HepG2 (cell line): Measurements from ENCODE around the gene PFN1. TPM values are rescaled to one million over a fixed set of nuclear protein-coding genes. Genes with fewer than 3 reads are reported as not detected.

Experiments used
- ATAC-seq: fragments of 200-7000 bp; cut with Tn5 transposase; 3 replicates; pipeline ENCODE4 v1.9.1; 2020; ENCODE audit warnings: mild to moderate bottlenecking, moderate library complexity
- BruUV-seq: library from RNA; stranded (reverse); fragments of 400-500 nt; replicated peaks from 2 replicates; lab custom pipeline; 2021; lab: Mats Ljungman, UMichigan
- CTCF ChIA-PET: fragments of 300-600 bp; formaldehyde crosslinking; extraction: SDS; loops from one replicate; lab custom pipeline; 2021; ENCODE audit warnings: low total read pairs, inconsistent platforms, low intra/inter-chr PET ratio; lab: Yijun Ruan, JAX
- POLR2A ChIA-PET: fragments of 350-600 bp; sonication (Branson Sonifier 250); formaldehyde crosslinking; loops from one replicate; lab custom pipeline; 2020; ENCODE audit warnings: antibody characterized with exemption, inconsistent platforms; lab: Yijun Ruan, JAX
- DNase-seq: peaks from one replicate; pipeline ENCODE4 v3.0.0-alpha.2; 2015; ENCODE audit warnings: low spot score
- FAIRE-seq: peaks from 3 replicates; lab custom pipeline; 2011; peaks lifted over from hg19 to GRCh38; lab: Jason Lieb, UNC
- H2AFZ ChIP-seq: one replicate; pipeline ENCODE4 v1.6.1; 2011; ENCODE audit warnings: low read length, inconsistent platforms
- H3K27ac ChIP-seq: fragments of 300-600 bp; 3 replicates; pipeline ENCODE4 v1.8.0; 2011; ENCODE audit warnings: mixed run types, mild to moderate bottlenecking, mixed read lengths, low read length, inconsistent platforms; ENCODE audit not compliant: insufficient read depth; ENCODE audit errors: extremely low read length
- H3K27me3 ChIP-seq, 2 experiments: fragments of 200-600 bp in 1 of 2; 2 replicates in 1 of 2; 3 replicates in 1 of 2; pipeline versions ENCODE4 v1.6.0 to v1.8.0; 2011; ENCODE audit warnings: low read length in 2 of 2, mild to moderate bottlenecking in 2 of 2, moderate library complexity in 2 of 2, inconsistent platforms in 1 of 2; ENCODE audit not compliant: insufficient read depth in 2 of 2, control insufficient read depth in 1 of 2
- H3K36me3 ChIP-seq, 2 experiments: fragments of 200-600 bp in 1 of 2; replicated peaks in 1 of 2; 2 replicates in 1 of 2; 3 replicates in 1 of 2; pipeline versions ENCODE4 v1.5.1 to v1.8.0; 2011; ENCODE audit warnings: low read length in 2 of 2, inconsistent platforms in 1 of 2; ENCODE audit not compliant: insufficient read depth in 2 of 2, control insufficient read depth in 1 of 2
- H3K4me1 ChIP-seq: 2 replicates; pipeline ENCODE4 v1.5.1; 2012; ENCODE audit warnings: low read length, inconsistent platforms; ENCODE audit not compliant: insufficient read depth
- H3K4me2 ChIP-seq: 2 replicates; pipeline ENCODE4 v1.6.0; 2011; ENCODE audit warnings: low read depth, low read length, inconsistent platforms
- H3K4me3 ChIP-seq, 3 experiments: fragments of 200-600 bp in 1 of 3; sonication (generic), shearing (Covaris generic) in 1 of 3; replicated peaks in 1 of 3; 2 replicates each; pipeline ENCODE4 v1.5.1; 2011 to 2016; ENCODE audit warnings: low read length in 3 of 3, inconsistent platforms in 2 of 3, low read depth in 2 of 3, mild to moderate bottlenecking in 2 of 3, control low read depth in 1 of 3, mixed read lengths in 1 of 3; ENCODE audit not compliant: insufficient read depth in 1 of 3
- H3K79me2 ChIP-seq: one replicate; pipeline ENCODE4 v1.6.1; 2011; ENCODE audit warnings: low read length, inconsistent platforms; ENCODE audit not compliant: insufficient read depth
- H3K9ac ChIP-seq: 2 replicates; pipeline ENCODE4 v1.6.0; 2011; ENCODE audit warnings: mild to moderate bottlenecking, low read depth, low read length, inconsistent platforms; ENCODE audit not compliant: insufficient read depth
- H3K9me3 ChIP-seq: 2 replicates; pipeline ENCODE4 v1.5.1; 2012; ENCODE audit warnings: mild to moderate bottlenecking, low read length
- H4K20me1 ChIP-seq: 2 replicates; pipeline ENCODE4 v1.6.0; 2011; ENCODE audit warnings: inconsistent platforms, mild to moderate bottlenecking, low read length, moderate library complexity; ENCODE audit not compliant: insufficient read depth
- CBX2 ChIP-seq, 2 experiments: fragments of 200-600 bp in 1 of 2; sonication (generic); formaldehyde crosslinking in 1 of 2; IDR thresholded peaks; 2 replicates each; pipeline versions ENCODE4 v1.7.0 to v1.8.1; 2018 to 2022; ENCODE audit warnings: low read depth in 2 of 2, low read length in 1 of 2, mild to moderate bottlenecking in 1 of 2, missing genetic modification reagents in 1 of 2
- EP300 ChIP-seq, 3 experiments: sonication (generic) in 1 of 3; formaldehyde crosslinking in 1 of 3; IDR thresholded peaks; 2 replicates each; pipeline versions ENCODE4 v1.5.1 to v1.6.1; 2011 to 2020; ENCODE audit warnings: low read depth in 2 of 3, low read length in 2 of 3, borderline replicate concordance in 1 of 3, improper control_type of control experiment in 1 of 3, mild to moderate bottlenecking in 1 of 3, missing genetic modification reagents in 1 of 3, moderate library complexity in 1 of 3
- HIC2 ChIP-seq: sonication (generic); formaldehyde crosslinking; IDR thresholded peaks from 2 replicates; pipeline ENCODE4 v1.9.0; 2022; ENCODE audit warnings: low read depth, missing genetic modification reagents
- HNRNPK ChIP-seq: fragments of 200-400 bp; formaldehyde crosslinking; IDR thresholded peaks from 2 replicates; pipeline ENCODE4 v1.6.1; 2018; ENCODE audit warnings: low read length, low read depth, moderate library complexity, mild to moderate bottlenecking; ENCODE audit not compliant: poor library complexity, severe bottlenecking
- HNRNPLL ChIP-seq: fragments of 200-400 bp; formaldehyde crosslinking; IDR thresholded peaks from 2 replicates; pipeline ENCODE4 v1.6.1; 2017; ENCODE audit warnings: mild to moderate bottlenecking, low read depth, low read length; ENCODE audit not compliant: poor library complexity, severe bottlenecking
- MXI1 ChIP-seq: IDR thresholded peaks from 3 replicates; pipeline ENCODE4 v1.6.1; 2012; ENCODE audit warnings: low read depth, low read length, inconsistent platforms, borderline replicate concordance
- TBL1XR1 ChIP-seq: fragments of 150-350 bp; IDR thresholded peaks from 2 replicates; pipeline ENCODE4 v1.6.1; 2014; ENCODE audit warnings: borderline replicate concordance, low read length; ENCODE audit not compliant: partially characterized antibody
- TEAD3 ChIP-seq: optimal IDR thresholded peaks from 2 replicates; pipeline ENCODE3; 2016; ENCODE audit warnings: borderline replicate concordance
- ZFY ChIP-seq: sonication (generic); formaldehyde crosslinking; IDR thresholded peaks from 2 replicates; pipeline ENCODE4 v1.4.0; 2020; ENCODE audit warnings: missing genetic modification reagents
- ZNF891 ChIP-seq: sonication (generic); formaldehyde crosslinking; IDR thresholded peaks from 2 replicates; pipeline ENCODE4 v1.5.0; 2020; ENCODE audit warnings: mild to moderate bottlenecking, missing genetic modification reagents
- ZSCAN31 ChIP-seq: sonication (generic); formaldehyde crosslinking; IDR thresholded peaks from 2 replicates; pipeline ENCODE4 v1.5.0; 2020; ENCODE audit warnings: low read depth, mild to moderate bottlenecking, missing genetic modification reagents
- WGBS: methylation state at CpG from one replicate; pipeline ENCODE4 v1.1.6; 2017; ENCODE audit warnings: low lambda C conversion rate; 5-methylcytosine and 5-hydroxymethylcytosine counted together
- in situ Hi-C: cut with HindIII; loops from 2 replicates; pipeline ENCODE4 v1.10.0; 2017; ENCODE audit warnings: low pct_unique_long_range_greater_than_20kb; ENCODE audit not compliant: extremely low pct_ligation_motif_present
- intact Hi-C: fragments of 100-400 bp; cut with micrococcal nuclease; formaldehyde crosslinking; loops from one replicate; pipeline ENCODE4 v1.10.0; 2022; ENCODE audit not compliant: unreplicated experiment
- polyA plus RNA-seq, 8 experiments: library from polyadenylated mRNA; depleted of rRNA in 3 of 8; stranded (reverse) in 7 of 8; unstranded in 1 of 8; fragments of >200 nt; fragmentation: Illumina TruSeq in 4 of 8; extraction: Trizol in 4 of 8; gene quantifications; 2 replicates each; pipeline versions ENCODE4 v1.2.1 to v1.2.3, GENCODE V29; 2011 to 2016; ENCODE audit warnings: low read depth in 4 of 8, missing spikeins in 1 of 8, mixed read lengths in 1 of 8; ENCODE audit not compliant: insufficient read depth in 1 of 8
- total RNA-seq, 5 experiments: library from RNA; depleted of rRNA; stranded (reverse); fragments of >200 nt; fragmentation: Illumina TruSeq; extraction: Trizol; gene quantifications; 2 replicates each; pipeline ENCODE4 v1.2.3, GENCODE V29; 2016; ENCODE audit warnings: low read depth in 1 of 5
- TF ChIP-seq, protein P1 (sequence below): sonication (generic); formaldehyde crosslinking; IDR thresholded peaks from 2 replicates; pipeline ENCODE4 v1.4.0; 2020; ENCODE audit warnings: missing genetic modification reagents
- TF ChIP-seq, protein P2 (sequence below), 2 experiments: sonication (generic) in 1 of 2; formaldehyde crosslinking in 1 of 2; IDR thresholded peaks; 2 replicates each; pipeline versions ENCODE4 v1.4.0 to v1.6.1; 2016 to 2020; ENCODE audit warnings: borderline replicate concordance in 1 of 2, low read depth in 1 of 2, mild to moderate bottlenecking in 1 of 2, missing genetic modification reagents in 1 of 2

The PFN1 gene
- total and polyA plus RNA-seq, 2 of the 13 experiments (the other 11 are each of a cell fraction or from before 2014, with no cell fraction given) = 494 to 613 TPM

GRCh38 chr17:4969047-4969550, 20.8 kb upstream of the PFN1 start:
- peaks cover 31% of the 10 kb centered on the region for H3K4me1 ChIP-seq
- peak overlapping the region; percentile 91 for H3K9ac ChIP-seq
- FAIRE-seq (no peak), DNase-seq (no peak), ATAC-seq (no peak)
- no peaks in the 10 kb centered on the region for H3K9me3 ChIP-seq
- no peaks in the 10 kb centered on the region for H4K20me1 ChIP-seq
- peak overlapping the region; percentile 92 for H3K27ac ChIP-seq
- peak overlapping the region; percentile 72 to 88 (median 77) for H3K4me3 ChIP-seq
- 0% methylated on average over 7 of the region's 15 CpGs for WGBS
- H3K27me3 ChIP-seq = no peaks in the 10 kb centered on the region; a peak in 1 of 5 replicates
- H3K79me2 ChIP-seq = peaks cover 27% of the 10 kb centered on the region
- ChIA-PET POLR2A (interaction anchor here (0.6 to 10.5 kb wide), 15 partner anchors 11 to 402 kb away, joined by 3 to 273 read pairs (median 19); partner anchors contain the start of genes CAMTA2, ENO3, INCA1 and KIF1C), CTCF (no interaction called here)
- H3K36me3 ChIP-seq = peaks cover 0 to 13% of the 10 kb centered on the region in 2 experiments; a peak in 3 of 5 replicates
- BruUV-seq = no TSS peak
- intact Hi-C loops = loop anchor here (5.0 to 10.0 kb wide), 2 partner anchors 62 to 254 kb away; partner anchors contain the start of gene ARRB2
- no peak overlapping the region for H2AFZ ChIP-seq
- in situ Hi-C loops = no loop called here
- peak overlapping the region; percentile 82 for H3K4me2 ChIP-seq
- TF ChIP-seq MXI1 = no peak
- peak in 1 of 2 experiments; percentile 14; a peak in 1 of 4 replicates for TF ChIP-seq EP300 (IDR thresholded peaks at IDR 0.05; ENCODE audit: low read depth in 2 of 2, low read length in 2 of 2)
- TF ChIP-seq EP300 (CRISPR knock-in tag; IDR thresholded peaks at IDR 0.05; ENCODE audit: borderline replicate concordance) = no peak
- no peak for TF ChIP-seq CBX2 (IDR thresholded peaks at IDR 0.05; ENCODE audit: low read depth, low read length)
- TF ChIP-seq CBX2 (CRISPR knock-in tag; IDR thresholded peaks at IDR 0.05; ENCODE audit: low read depth) = 0 out of 2 replicates have a peak, but pooled peaks have one; percentile 17
- TF ChIP-seq HIC2 (CRISPR knock-in tag) = 0 out of 2 replicates have a peak, but pooled peaks have one; percentile 18
- TF ChIP-seq, protein P1, sequence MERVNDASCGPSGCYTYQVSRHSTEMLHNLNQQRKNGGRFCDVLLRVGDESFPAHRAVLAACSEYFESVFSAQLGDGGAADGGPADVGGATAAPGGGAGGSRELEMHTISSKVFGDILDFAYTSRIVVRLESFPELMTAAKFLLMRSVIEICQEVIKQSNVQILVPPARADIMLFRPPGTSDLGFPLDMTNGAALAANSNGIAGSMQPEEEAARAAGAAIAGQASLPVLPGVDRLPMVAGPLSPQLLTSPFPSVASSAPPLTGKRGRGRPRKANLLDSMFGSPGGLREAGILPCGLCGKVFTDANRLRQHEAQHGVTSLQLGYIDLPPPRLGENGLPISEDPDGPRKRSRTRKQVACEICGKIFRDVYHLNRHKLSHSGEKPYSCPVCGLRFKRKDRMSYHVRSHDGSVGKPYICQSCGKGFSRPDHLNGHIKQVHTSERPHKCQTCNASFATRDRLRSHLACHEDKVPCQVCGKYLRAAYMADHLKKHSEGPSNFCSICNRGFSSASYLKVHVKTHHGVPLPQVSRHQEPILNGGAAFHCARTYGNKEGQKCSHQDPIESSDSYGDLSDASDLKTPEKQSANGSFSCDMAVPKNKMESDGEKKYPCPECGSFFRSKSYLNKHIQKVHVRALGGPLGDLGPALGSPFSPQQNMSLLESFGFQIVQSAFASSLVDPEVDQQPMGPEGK (CRISPR knock-in tag) = peak; percentile 39; the same call in 1 of the 2 replicates
- peak; percentile 31; the same call in 1 of the 2 replicates for TF ChIP-seq ZFY
- TF ChIP-seq HNRNPLL = peak; percentile 23
- TF ChIP-seq HNRNPK = peak; percentile 27
- TF ChIP-seq TEAD3 (CRISPR knock-in tag) = no peak
- TF ChIP-seq TBL1XR1 = no peak
- TF ChIP-seq ZNF891 (CRISPR knock-in tag) = 0 out of 2 replicates have a peak, but pooled peaks have one; percentile 9
- peak; percentile 56; the same call in 1 of the 2 replicates for TF ChIP-seq ZSCAN31
- TF ChIP-seq, protein P2, sequence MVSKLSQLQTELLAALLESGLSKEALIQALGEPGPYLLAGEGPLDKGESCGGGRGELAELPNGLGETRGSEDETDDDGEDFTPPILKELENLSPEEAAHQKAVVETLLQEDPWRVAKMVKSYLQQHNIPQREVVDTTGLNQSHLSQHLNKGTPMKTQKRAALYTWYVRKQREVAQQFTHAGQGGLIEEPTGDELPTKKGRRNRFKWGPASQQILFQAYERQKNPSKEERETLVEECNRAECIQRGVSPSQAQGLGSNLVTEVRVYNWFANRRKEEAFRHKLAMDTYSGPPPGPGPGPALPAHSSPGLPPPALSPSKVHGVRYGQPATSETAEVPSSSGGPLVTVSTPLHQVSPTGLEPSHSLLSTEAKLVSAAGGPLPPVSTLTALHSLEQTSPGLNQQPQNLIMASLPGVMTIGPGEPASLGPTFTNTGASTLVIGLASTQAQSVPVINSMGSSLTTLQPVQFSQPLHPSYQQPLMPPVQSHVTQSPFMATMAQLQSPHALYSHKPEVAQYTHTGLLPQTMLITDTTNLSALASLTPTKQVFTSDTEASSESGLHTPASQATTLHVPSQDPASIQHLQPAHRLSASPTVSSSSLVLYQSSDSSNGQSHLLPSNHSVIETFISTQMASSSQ (IDR thresholded peaks at IDR 0.05; ENCODE audit: low read depth) = no peak
- TF ChIP-seq, protein P2 (CRISPR knock-in tag; IDR thresholded peaks at IDR 0.05; ENCODE audit: borderline replicate concordance) = no peak
